RWPE1 (cell line): ENCODE results near the gene HSD11B1L.

Experiments used
- CTCF ChIA-PET: fragments of 350-600 bp; sonication (Branson Sonifier 250); formaldehyde crosslinking; extraction: SDS; loops from one replicate; lab custom pipeline; 2021; lab: Yijun Ruan, JAX
- POLR2A ChIA-PET: fragments of 400-600 bp; formaldehyde crosslinking; extraction: SDS; loops from one replicate; lab custom pipeline; 2020; ENCODE audit warnings: antibody characterized with exemption; ENCODE audit not compliant: low non-redundant PET; lab: Yijun Ruan, JAX
- DNase-seq: peaks from one replicate; pipeline ENCODE4 v3.0.0; 2012; ENCODE audit warnings: low spot score
- H3K27ac ChIP-seq: fragments of 450-650 bp; 2 replicates; pipeline ENCODE4 v1.5.1; 2017
- TF ChIP-seq, protein P1 (sequence below): fragments of 450-650 bp; conservative IDR thresholded peaks from 2 replicates; pipeline ENCODE4 v1.5.1; 2017; ENCODE audit warnings: low read depth, mild to moderate bottlenecking

Gene HSD11B1L

DNA sequence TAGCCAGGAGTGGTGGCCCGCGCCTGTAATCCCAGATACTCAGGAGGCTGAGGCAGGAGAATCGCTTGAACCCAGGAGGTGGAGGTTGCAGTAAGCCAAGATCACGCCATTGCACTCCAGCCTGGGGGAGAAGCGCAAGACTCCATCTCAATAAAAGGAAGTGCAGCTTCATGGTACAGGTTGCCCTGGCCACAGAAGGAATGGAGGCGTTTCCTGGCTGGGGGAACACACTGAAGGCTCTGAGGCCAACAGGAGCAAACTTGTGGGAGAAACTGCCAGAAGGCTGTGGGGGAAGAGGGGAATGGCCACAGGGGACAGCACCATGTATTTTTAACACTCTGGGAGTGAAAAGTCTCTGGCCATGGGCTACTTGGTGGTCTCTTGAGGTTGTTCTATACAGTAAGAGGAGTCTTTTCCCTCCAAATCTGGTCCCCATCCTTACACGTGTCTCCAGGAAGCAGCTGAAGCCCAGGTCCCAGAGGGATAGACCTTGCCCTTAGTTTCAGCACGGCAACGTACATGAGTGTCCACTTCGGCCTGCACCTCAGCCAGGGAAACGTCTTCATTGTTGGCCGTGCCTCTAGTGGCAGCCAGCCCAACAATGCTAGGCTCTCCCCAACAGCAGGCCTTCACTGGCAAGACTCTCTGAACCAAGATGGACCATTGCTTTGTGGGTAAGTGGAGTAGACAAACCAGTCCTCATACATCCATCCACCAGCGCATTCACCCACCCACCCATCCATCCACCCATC is 7.9 kb upstream of the HSD11B1L start:
- no peak for DNase-seq

DNA sequence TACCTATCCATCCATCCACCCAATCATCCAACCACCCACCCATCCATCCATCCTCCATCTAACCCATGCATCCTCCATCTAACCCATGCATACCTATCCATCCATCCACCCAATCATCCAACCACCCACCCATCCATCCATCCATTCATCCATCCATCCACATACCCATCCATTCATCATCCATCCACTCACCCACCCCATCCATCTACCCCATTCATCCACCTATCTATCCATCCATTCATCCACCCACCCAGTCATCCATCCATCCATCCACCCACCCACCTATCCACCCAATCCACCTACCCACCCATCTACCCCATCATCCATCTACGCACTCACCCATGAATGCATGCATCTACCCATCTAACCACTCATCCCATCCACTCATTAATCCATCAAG is 7.1 kb upstream of the HSD11B1L start:
- TF ChIP-seq, protein P1, sequence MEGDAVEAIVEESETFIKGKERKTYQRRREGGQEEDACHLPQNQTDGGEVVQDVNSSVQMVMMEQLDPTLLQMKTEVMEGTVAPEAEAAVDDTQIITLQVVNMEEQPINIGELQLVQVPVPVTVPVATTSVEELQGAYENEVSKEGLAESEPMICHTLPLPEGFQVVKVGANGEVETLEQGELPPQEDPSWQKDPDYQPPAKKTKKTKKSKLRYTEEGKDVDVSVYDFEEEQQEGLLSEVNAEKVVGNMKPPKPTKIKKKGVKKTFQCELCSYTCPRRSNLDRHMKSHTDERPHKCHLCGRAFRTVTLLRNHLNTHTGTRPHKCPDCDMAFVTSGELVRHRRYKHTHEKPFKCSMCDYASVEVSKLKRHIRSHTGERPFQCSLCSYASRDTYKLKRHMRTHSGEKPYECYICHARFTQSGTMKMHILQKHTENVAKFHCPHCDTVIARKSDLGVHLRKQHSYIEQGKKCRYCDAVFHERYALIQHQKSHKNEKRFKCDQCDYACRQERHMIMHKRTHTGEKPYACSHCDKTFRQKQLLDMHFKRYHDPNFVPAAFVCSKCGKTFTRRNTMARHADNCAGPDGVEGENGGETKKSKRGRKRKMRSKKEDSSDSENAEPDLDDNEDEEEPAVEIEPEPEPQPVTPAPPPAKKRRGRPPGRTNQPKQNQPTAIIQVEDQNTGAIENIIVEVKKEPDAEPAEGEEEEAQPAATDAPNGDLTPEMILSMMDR = no peak
- ChIA-PET POLR2A (no interaction called here), CTCF (no interaction called here)
- no peak for DNase-seq
- no peak overlapping the region for H3K27ac ChIP-seq

More for the DNA sequence above, 7.9 kb upstream of the HSD11B1L start:
- POLR2A ChIA-PET = no interaction called here
- CTCF ChIA-PET = no interaction called here
- peak overlapping the region; percentile 49 for H3K27ac ChIP-seq
- TF ChIP-seq, protein P1 = no peak

DNA sequence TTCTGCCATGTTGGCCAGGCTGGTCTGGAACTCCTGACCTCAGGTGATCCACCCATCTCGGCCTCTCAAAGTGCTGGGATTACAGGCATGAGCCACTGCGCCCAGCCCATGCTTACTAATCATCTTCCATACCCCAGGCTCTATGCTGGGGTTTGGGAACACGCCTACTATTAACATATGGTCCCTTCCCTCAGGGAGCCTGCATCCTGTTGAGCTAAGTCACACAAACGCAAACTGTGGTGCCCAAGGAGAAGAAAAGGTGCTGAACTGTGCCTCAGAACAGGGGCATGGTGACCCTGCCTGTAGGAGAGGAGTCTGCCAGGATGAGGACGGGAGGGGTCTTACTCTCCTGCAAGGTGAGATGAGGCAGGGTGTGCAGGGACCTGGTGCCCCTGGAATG is 6.1 kb upstream of the HSD11B1L start:
- CTCF ChIA-PET = interaction anchor here (0.7 to 1.7 kb wide), 2 partner anchors 8 to 15 kb away, joined by 4 read pairs; no protein-coding TSS in a partner anchor

DNA sequence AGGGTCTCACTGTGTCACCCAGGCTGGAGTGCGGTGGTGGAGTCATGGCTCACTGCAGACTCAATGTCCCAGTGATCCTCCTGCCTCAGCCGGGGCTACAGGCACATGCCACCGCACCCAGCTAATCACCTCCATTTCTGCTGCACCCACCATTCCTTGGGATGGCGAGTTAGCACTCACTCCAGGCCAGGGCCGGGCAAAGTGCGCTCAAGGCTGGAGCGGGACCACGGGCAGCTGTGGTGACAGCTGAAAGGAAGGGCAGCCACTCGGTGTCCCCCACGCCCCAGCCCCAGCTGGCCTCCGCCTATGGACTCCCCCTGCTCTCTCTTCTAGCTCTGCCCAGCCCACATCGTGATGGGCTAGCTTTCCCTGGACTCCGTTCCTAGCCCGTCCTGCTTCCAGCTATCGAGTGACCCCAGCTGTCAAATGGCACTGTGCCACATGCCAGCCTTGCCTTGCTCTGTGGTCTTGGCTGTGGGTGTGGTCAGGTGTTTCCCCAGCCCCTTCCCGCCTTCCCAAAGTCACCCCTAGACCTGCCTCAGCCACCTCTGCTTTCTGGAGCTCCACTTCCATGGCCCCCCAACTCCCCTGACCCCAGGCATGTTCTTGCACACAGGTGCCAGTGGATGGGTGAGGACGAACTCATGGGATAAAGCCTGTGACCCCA is 4.6 kb upstream of the HSD11B1L start:
- TF ChIP-seq, protein P1 = no peak
- DNase-seq = no peak
- ChIA-PET POLR2A (no interaction called here), CTCF (interaction anchor here (0.6 to 1.7 kb wide), 2 partner anchors 14 to 1151 kb away, joined by 3 to 4 read pairs; no protein-coding TSS in a partner anchor)
- no peak overlapping the region for H3K27ac ChIP-seq

More for the DNA sequence above, 6.1 kb upstream of the HSD11B1L start:
- peak overlapping the region; percentile 5; the same call in 1 of the 2 replicates for H3K27ac ChIP-seq
- TF ChIP-seq, protein P1 = no peak
- no peak for DNase-seq
- POLR2A ChIA-PET = no interaction called here

DNA sequence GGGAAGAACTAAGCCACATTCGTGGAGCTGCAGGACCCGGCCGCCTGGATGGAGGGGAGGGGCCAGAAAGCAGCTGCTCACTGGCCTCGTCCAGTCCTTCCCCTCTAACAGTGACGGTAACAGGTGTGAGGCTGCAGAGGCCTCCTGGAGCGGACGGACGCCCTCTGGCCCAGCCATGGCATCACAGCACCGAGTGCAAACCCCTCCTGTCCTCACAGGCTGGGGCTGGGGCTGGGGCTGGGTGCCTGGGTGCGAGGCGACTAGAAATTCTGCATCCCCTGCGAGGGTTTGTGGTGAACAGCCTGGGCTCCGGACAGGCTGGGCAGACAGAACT is 4.1 kb upstream of the HSD11B1L start:
- ChIA-PET POLR2A (no interaction called here), CTCF (interaction anchor here (0.6 kb wide), 1 partner anchor 1151 kb away, joined by 3 read pairs; no protein-coding TSS in a partner anchor)
- TF ChIP-seq, protein P1 = no peak
- 0 out of 2 replicates have a peak overlapping the region, but pooled peaks have one; percentile 2 for H3K27ac ChIP-seq
- no peak for DNase-seq

DNA sequence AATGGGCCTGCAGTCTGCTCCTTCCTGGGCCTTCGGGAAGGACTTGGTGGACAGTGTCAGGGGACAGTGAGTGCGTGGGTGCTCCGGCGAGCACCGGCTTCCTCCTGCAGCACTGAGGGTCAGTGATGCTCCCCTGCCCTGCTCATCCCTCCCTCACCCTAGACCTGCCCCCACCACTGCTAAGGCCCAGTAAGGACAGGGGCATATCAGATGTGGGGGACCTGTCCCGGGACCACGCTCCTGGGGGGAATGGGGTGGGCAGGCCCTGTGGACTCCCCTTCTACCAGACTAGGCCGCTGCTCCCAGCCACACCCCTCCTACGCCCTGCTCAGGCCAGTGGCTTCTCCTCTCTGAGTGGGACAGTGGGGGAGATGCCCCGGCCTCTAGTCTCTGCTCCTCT is 3.7 kb upstream of the HSD11B1L start:
- H3K27ac ChIP-seq = peak overlapping the region; percentile 2; the same call in 1 of the 2 replicates
- CTCF ChIA-PET = interaction anchor here (0.6 kb wide), 1 partner anchor 1152 kb away, joined by 3 read pairs; no protein-coding TSS in a partner anchor
- DNase-seq = no peak
- POLR2A ChIA-PET = no interaction called here
- TF ChIP-seq, protein P1 = no peak
